H1 (cell line): Measurements from ENCODE around the gene SLC2A8. TPM values are rescaled to one million over a fixed set of nuclear protein-coding genes. Genes with fewer than 3 reads are reported as not detected.

Experiments
- CTCF ChIA-PET: fragments of 300-600 bp; sonication (Branson Sonifier 250); formaldehyde crosslinking; loops from one replicate; lab custom pipeline; 2021; ENCODE audit not compliant: partially characterized antibody; lab: Charles Lee
- POLR2A ChIA-PET: fragments of 300-600 bp; sonication (Branson Sonifier 250); formaldehyde crosslinking; loops from one replicate; lab custom pipeline; 2021; ENCODE audit warnings: inconsistent platforms; ENCODE audit not compliant: partially characterized antibody; lab: Charles Lee
- DNase-seq, 2 experiments: peaks; one replicate each; pipeline versions ENCODE4 v3.0.0 to v3.0.0-alpha.2; 2010 to 2022; ENCODE audit warnings: low spot score in 2 of 2, low read depth in 1 of 2, mixed read lengths in 1 of 2
- FAIRE-seq: peaks from 2 replicates; lab custom pipeline; 2011; peaks lifted over from hg19 to GRCh38; lab: Jason Lieb, UNC
- H2AFZ ChIP-seq: 2 replicates; pipeline ENCODE4 v1.8.1; 2012; ENCODE audit warnings: low read length, inconsistent platforms
- H2AK5ac ChIP-seq: 2 replicates; pipeline ENCODE4 v1.6.1; 2013; ENCODE audit warnings: low read depth, low read length
- H2BK120ac ChIP-seq: replicated peaks from 2 replicates; pipeline ENCODE3; 2013; ENCODE audit warnings: low read depth, low read length, inconsistent platforms
- H2BK12ac ChIP-seq: 2 replicates; pipeline ENCODE4 v1.6.1; 2013; ENCODE audit warnings: low read depth, low read length
- H2BK15ac ChIP-seq: 2 replicates; pipeline ENCODE4 v1.6.1; 2013; ENCODE audit warnings: low read length
- H2BK20ac ChIP-seq: 2 replicates; pipeline ENCODE4 v1.6.1; 2013; ENCODE audit warnings: low read length
- H2BK5ac ChIP-seq: 2 replicates; pipeline ENCODE4 v1.6.1; 2013; ENCODE audit warnings: low read depth, low read length
- H3K14ac ChIP-seq: 2 replicates; pipeline ENCODE4 v1.6.1; 2013; ENCODE audit warnings: inconsistent platforms; ENCODE audit not compliant: insufficient read length
- H3K18ac ChIP-seq: 2 replicates; pipeline ENCODE4 v1.6.1; 2013; ENCODE audit warnings: low read length; ENCODE audit errors: extremely low read depth
- H3K23ac ChIP-seq: 2 replicates; pipeline ENCODE4 v1.6.1; 2013; ENCODE audit warnings: inconsistent platforms; ENCODE audit not compliant: insufficient read length
- H3K23me2 ChIP-seq: 2 replicates; pipeline ENCODE4 v1.6.1; 2013; ENCODE audit warnings: low read depth, low read length
- H3K27ac ChIP-seq: 2 replicates; pipeline ENCODE4 v1.6.1; 2011; ENCODE audit warnings: low read depth, low read length, inconsistent platforms
- H3K27me3 ChIP-seq, 4 experiments: replicated peaks in 1 of 4; 1 replicate in 1 of 4; 2 replicates in 3 of 4; pipeline versions ENCODE4 v1.6.1 to v1.8.1; 2011 to 2013; ENCODE audit warnings: low read length in 3 of 4, mild to moderate bottlenecking in 3 of 4, inconsistent platforms in 2 of 4, mixed read lengths in 2 of 4, moderate library complexity in 1 of 4; ENCODE audit not compliant: control insufficient read depth in 3 of 4, insufficient read depth in 3 of 4; ENCODE audit errors: extremely low read depth in 1 of 4
- H3K36me3 ChIP-seq, 4 experiments: 2 replicates each; pipeline versions ENCODE4 v1.6.1 to v1.8.1; 2011 to 2013; ENCODE audit warnings: mild to moderate bottlenecking in 4 of 4, low read length in 3 of 4, moderate library complexity in 2 of 4, control low read depth in 1 of 4, inconsistent platforms in 1 of 4; ENCODE audit not compliant: insufficient read depth in 4 of 4, control insufficient read depth in 2 of 4
- H3K4ac ChIP-seq: replicated peaks from 2 replicates; pipeline ENCODE3; 2013; ENCODE audit warnings: low read length, low read depth, mixed read lengths, inconsistent platforms; ENCODE audit not compliant: insufficient read length
- H3K4me1 ChIP-seq, 4 experiments: replicated peaks in 1 of 4; 1 replicate in 1 of 4; 2 replicates in 3 of 4; pipeline versions ENCODE4 v1.6.1 to v1.8.1; 2011 to 2013; ENCODE audit warnings: low read length in 3 of 4, inconsistent platforms in 2 of 4, mixed read lengths in 1 of 4; ENCODE audit not compliant: insufficient read depth in 4 of 4, control insufficient read depth in 3 of 4
- H3K4me2 ChIP-seq, 2 experiments: 2 replicates each; pipeline versions ENCODE4 v1.6.1 to v1.8.1; 2011 to 2013; ENCODE audit warnings: low read depth in 2 of 2, low read length in 2 of 2, control low read depth in 1 of 2, inconsistent platforms in 1 of 2, mild to moderate bottlenecking in 1 of 2; ENCODE audit not compliant: insufficient read depth in 1 of 2
- H3K4me3 ChIP-seq, 4 experiments: fragments of 200-600, 300-600 bp in 1 of 4; sonication (generic), shearing (Covaris generic), sonication (Bioruptor Twin) in 1 of 4; 2 replicates each; pipeline versions ENCODE4 v1.5.1 to v1.8.1; 2011 to 2016; ENCODE audit warnings: low read length in 4 of 4, low read depth in 3 of 4, control low read depth in 2 of 4, inconsistent platforms in 2 of 4, mild to moderate bottlenecking in 2 of 4, mixed read lengths in 1 of 4, moderate library complexity in 1 of 4; ENCODE audit not compliant: insufficient read depth in 2 of 4; ENCODE audit errors: extremely low read depth in 1 of 4
- H3K56ac ChIP-seq: replicated peaks from 2 replicates; pipeline ENCODE3; 2013; ENCODE audit warnings: low read depth, mild to moderate bottlenecking, mixed read lengths, low read length, inconsistent platforms; ENCODE audit not compliant: insufficient read length
- H3K79me1 ChIP-seq: 2 replicates; pipeline ENCODE4 v1.6.1; 2013; ENCODE audit warnings: low read depth, low read length, control low read depth
- H3K79me2 ChIP-seq, 2 experiments: 2 replicates each; pipeline versions ENCODE4 v1.6.1 to v1.8.1; 2012 to 2013; ENCODE audit warnings: low read length in 2 of 2, mild to moderate bottlenecking in 2 of 2, inconsistent platforms in 1 of 2; ENCODE audit not compliant: insufficient read depth in 2 of 2, control insufficient read depth in 1 of 2
- H3K9ac ChIP-seq, 4 experiments: replicated peaks in 1 of 4; 1 replicate in 1 of 4; 2 replicates in 3 of 4; pipeline versions ENCODE4 v1.6.1 to v1.8.1; 2011 to 2013; ENCODE audit warnings: low read depth in 3 of 4, low read length in 3 of 4, control low read depth in 2 of 4, mild to moderate bottlenecking in 2 of 4, moderate library complexity in 2 of 4, inconsistent platforms in 1 of 4; ENCODE audit errors: extremely low read depth in 1 of 4
- H3K9me3 ChIP-seq, 2 experiments: 2 replicates each; pipeline versions ENCODE4 v1.6.1 to v1.8.1; 2012 to 2013; ENCODE audit warnings: mild to moderate bottlenecking in 2 of 2, moderate library complexity in 2 of 2, control low read depth in 1 of 2, inconsistent platforms in 1 of 2, low read depth in 1 of 2, low read length in 1 of 2, mixed read lengths in 1 of 2; ENCODE audit not compliant: insufficient read depth in 2 of 2
- H4K20me1 ChIP-seq, 2 experiments: replicated peaks in 1 of 2; 2 replicates each; pipeline versions ENCODE3 to v1.8.1; 2011 to 2013; ENCODE audit warnings: inconsistent platforms in 2 of 2, low read length in 2 of 2, mild to moderate bottlenecking in 1 of 2; ENCODE audit not compliant: insufficient read depth in 2 of 2, control insufficient read depth in 1 of 2
- H4K5ac ChIP-seq: 2 replicates; pipeline ENCODE4 v1.6.1; 2013; ENCODE audit warnings: low read length, low read depth, mixed read lengths, inconsistent platforms; ENCODE audit not compliant: insufficient read length
- H4K8ac ChIP-seq: 2 replicates; pipeline ENCODE4 v1.8.0; 2013; ENCODE audit warnings: mild to moderate bottlenecking, moderate library complexity, low read length, inconsistent platforms; ENCODE audit not compliant: insufficient read depth; ENCODE audit errors: extremely low read depth
- H4K91ac ChIP-seq: replicated peaks from 2 replicates; pipeline ENCODE3; 2013; ENCODE audit warnings: low read length, mixed read lengths, inconsistent platforms; ENCODE audit not compliant: insufficient read length
- E2F6 ChIP-seq: IDR thresholded peaks from 2 replicates; pipeline ENCODE4 v1.6.1; 2012; ENCODE audit warnings: inconsistent platforms
- EZH2 ChIP-seq: fragments of 200-600 bp; sonication (generic); IDR thresholded peaks from 2 replicates; pipeline ENCODE4 v1.7.1; 2012; ENCODE audit warnings: low read depth, mild to moderate bottlenecking, moderate library complexity, low read length, inconsistent platforms; ENCODE audit not compliant: severe bottlenecking
- KDM1A ChIP-seq: fragments of 200-600, 300-600 bp; sonication (generic); IDR thresholded peaks from 2 replicates; pipeline ENCODE4 v1.7.1; 2016; ENCODE audit warnings: mild to moderate bottlenecking, low read length, borderline replicate concordance
- MAX ChIP-seq: IDR thresholded peaks from 2 replicates; pipeline ENCODE4 v1.6.1; 2012; ENCODE audit warnings: inconsistent platforms
- POLR2A ChIP-seq, 2 experiments: IDR thresholded peaks; 1 replicate in 1 of 2; 2 replicates in 1 of 2; pipeline ENCODE4 v1.6.1; 2011; ENCODE audit warnings: low read depth in 2 of 2, low read length in 2 of 2, mild to moderate bottlenecking in 2 of 2; ENCODE audit errors: control extremely low read depth in 1 of 2
- RXRA ChIP-seq: IDR thresholded peaks from 2 replicates; pipeline ENCODE4 v1.6.1; 2011; ENCODE audit warnings: low read depth, mild to moderate bottlenecking, low read length, moderate library complexity; ENCODE audit not compliant: insufficient read depth
- SUZ12 ChIP-seq: fragments of 200-600 bp; sonication (generic); IDR thresholded peaks from 2 replicates; pipeline ENCODE4 v1.6.1; 2012; ENCODE audit warnings: mild to moderate bottlenecking, inconsistent platforms, low read length, moderate library complexity, mixed read lengths
- TAF1 ChIP-seq: IDR thresholded peaks from 2 replicates; pipeline ENCODE4 v1.6.1; 2011; ENCODE audit warnings: mild to moderate bottlenecking, low read depth, low read length
- YY1 ChIP-seq: IDR thresholded peaks from 2 replicates; pipeline ENCODE4 v1.6.1; 2011; ENCODE audit warnings: low read depth, mild to moderate bottlenecking, low read length
- WGBS, 2 experiments: shearing (Covaris generic) in 1 of 2; methylation state at CpG; one replicate each; pipeline versions ENCODE4 v1.1.6 to v1.1.7; 2013 to 2015; ENCODE audit warnings: low lambda C conversion rate in 2 of 2, mixed read lengths in 2 of 2, inconsistent platforms in 1 of 2, low coverage in 1 of 2, missing lambda C conversion rate in 1 of 2; ENCODE audit not compliant: insufficient replicate concordance in 2 of 2, insufficient coverage in 1 of 2, insufficient read length in 1 of 2; ENCODE audit errors: extremely low coverage in 1 of 2, missing lambda C conversion rate in 1 of 2; 5-methylcytosine and 5-hydroxymethylcytosine counted together
- polyA plus RNA-seq, 7 experiments: library from polyadenylated mRNA; depleted of rRNA in 3 of 7; stranded (reverse) in 5 of 7; unstranded in 2 of 7; fragments of >200 nt in 5 of 7; fragments of 200-250 nt in 2 of 7; gene quantifications; 1 replicate in 5 of 7; 2 replicates in 1 of 7; 4 replicates in 1 of 7; pipeline versions ENCODE4 v1.2.1 to v1.2.3, GENCODE V29; 2011 to 2013; ENCODE audit warnings: missing spikeins in 2 of 7, mixed read lengths in 2 of 7
- total RNA-seq: library from RNA; stranded (reverse); fragmentation: NEBNext Ultra II Directional; extraction: Animal tissue kit (Norgen Biotek cat#: 25700); gene quantifications from 2 replicates; pipeline ENCODE4 v1.2.1, GENCODE V29; 2021

SLC2A8 gene
- total and polyA plus RNA-seq, 2 of the 8 experiments (the other 6 are each of a cell fraction or from before 2014, with no cell fraction given): 24.6 to 36.4 TPM

DNA sequence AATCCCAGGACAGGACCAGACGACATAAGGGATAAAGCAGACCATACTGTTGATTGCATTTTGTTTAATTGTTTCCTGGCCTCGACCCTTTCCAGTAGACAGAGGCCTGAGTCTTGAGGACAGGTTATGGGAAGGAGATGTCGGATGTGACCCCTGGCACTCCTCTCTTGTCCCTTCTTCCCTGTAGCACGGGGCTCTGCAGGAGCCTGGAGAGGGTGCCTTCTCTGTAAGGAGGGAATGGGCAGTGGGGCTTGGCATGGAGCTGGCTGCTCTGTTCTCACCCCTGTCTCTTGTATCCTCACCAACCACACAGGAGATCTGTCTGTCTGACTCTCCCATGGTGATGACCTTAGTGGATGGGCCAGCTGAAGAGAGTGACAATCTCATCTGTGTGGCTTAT lies 40.1 kb upstream of the SLC2A8 start:
- FAIRE-seq: no peak
- Histone ChIP-seq H4K8ac (no peak overlapping the region), H3K23me2 (no peaks in the 10 kb centered on the region), H3K56ac (no peak overlapping the region)
- TF ChIP-seq MAX (no peak), SUZ12 (no peak), RXRA (no peak), E2F6 (no peak), POLR2A (IDR thresholded peaks at IDR 0.05; ENCODE audit: control extremely low read depth in 1 of 2, low read depth in 2 of 2, low read length in 2 of 2) (no peak), EZH2 (no peak), KDM1A (no peak), YY1 (no peak), TAF1 (no peak)
- TF ChIP-seq, all 59 proteins: peak for 0
- Histone ChIP-seq H3K27me3 (no peaks in the 10 kb centered on the region), H2BK12ac (no peak overlapping the region), H3K36me3 (peaks cover 0 to 7% (median 0%) of the 10 kb centered on the region in 4 experiments; a peak in 2 of 8 replicates), H2BK15ac (no peak overlapping the region), H3K79me2 (no peaks in the 10 kb centered on the region), H3K9ac (no peak overlapping the region), H3K23ac (no peak overlapping the region), H3K79me1 (no peaks in the 10 kb centered on the region), H2BK120ac (no peak overlapping the region), H2AFZ (no peak overlapping the region), H3K4ac (no peak overlapping the region), H3K4me1 (peaks cover 7 to 22% (median 16%) of the 10 kb centered on the region in 4 experiments), H3K27ac (no peak overlapping the region), H4K20me1 (no peaks in the 10 kb centered on the region), H2BK20ac (no peak overlapping the region), H3K18ac (no peak overlapping the region), H2BK5ac (no peak overlapping the region), H3K14ac (no peak overlapping the region), H3K4me3 (no peak overlapping the region), H4K5ac (no peak overlapping the region), H3K9me3 (no peaks in the 10 kb centered on the region), H2AK5ac (no peak overlapping the region), H3K4me2 (no peak overlapping the region), H4K91ac (no peak overlapping the region)
- no peak for DNase-seq
- CTCF ChIA-PET: interaction anchor here (1.4 kb wide), 2 partner anchors 59 to 233 kb away, joined by 3 to 5 read pairs; no protein-coding TSS in a partner anchor
- 78% methylated on average over 4 of the region's 4 CpGs; no CpG with 5 or more reads in 1 of the 2 experiments for WGBS, 2 experiments
- POLR2A ChIA-PET: interaction anchor here (4.0 kb wide), 1 partner anchor 94 kb away, joined by 15 read pairs; the partner anchor contains the start of genes LRSAM1 and RPL12
